Loucy (cell line): ENCODE results near the gene CTSH.

Experiments used
- H2AFZ ChIP-seq: fragments of 200-600 bp; sonication (generic); 2 replicates; pipeline ENCODE4 v1.6.0; 2016; ENCODE audit warnings: antibody characterized with exemption, mild to moderate bottlenecking, low read length, moderate library complexity
- H3F3A ChIP-seq: fragments of 200-600 bp; 2 replicates; pipeline ENCODE4 v1.6.0; 2016; ENCODE audit warnings: antibody characterized with exemption, low read depth, mild to moderate bottlenecking
- H3K27me3 ChIP-seq: fragments of 200-600 bp; sonication (generic); 2 replicates; pipeline ENCODE4 v1.6.1; 2014; ENCODE audit warnings: low read length, mild to moderate bottlenecking; ENCODE audit not compliant: insufficient read depth, poor library complexity, severe bottlenecking
- H3K36me3 ChIP-seq: fragments of 200-600 bp; sonication (generic); 2 replicates; pipeline ENCODE4 v1.6.1; 2016; ENCODE audit warnings: low read length; ENCODE audit not compliant: insufficient read depth
- H3K4me1 ChIP-seq: fragments of 200-600 bp; sonication (generic); 2 replicates; pipeline ENCODE4 v1.5.1; 2014; ENCODE audit warnings: low read length, mild to moderate bottlenecking; ENCODE audit not compliant: insufficient read depth, poor library complexity, severe bottlenecking
- H3K4me2 ChIP-seq: fragments of 200-600 bp; sonication (generic); 2 replicates; pipeline ENCODE4 v1.6.0; 2014; ENCODE audit warnings: antibody characterized with exemption, low read length, low read depth, mild to moderate bottlenecking; ENCODE audit not compliant: poor library complexity, severe bottlenecking
- H3K4me3 ChIP-seq: fragments of 200-600 bp; sonication (generic); 2 replicates; pipeline ENCODE4 v1.5.1; 2014; ENCODE audit warnings: low read length, mild to moderate bottlenecking, mixed read lengths; ENCODE audit not compliant: poor library complexity, severe bottlenecking
- H3K79me2 ChIP-seq: fragments of 200-600 bp; sonication (generic); 2 replicates; pipeline ENCODE4 v1.6.1; 2014; ENCODE audit warnings: low read length; ENCODE audit not compliant: insufficient read depth
- H3K9ac ChIP-seq: fragments of 200-600 bp; sonication (generic); 2 replicates; pipeline ENCODE4 v1.6.0; 2014; ENCODE audit warnings: mild to moderate bottlenecking, low read depth, low read length, moderate library complexity; ENCODE audit not compliant: poor library complexity, severe bottlenecking
- H3K9me2 ChIP-seq: fragments of 200-600 bp; sonication (generic); replicated peaks from 2 replicates; pipeline ENCODE4 v1.6.1; 2016; ENCODE audit warnings: low read depth, low read length, mixed read lengths
- H3K9me3 ChIP-seq: fragments of 200-600 bp; sonication (generic); 2 replicates; pipeline ENCODE4 v1.6.1; 2014; ENCODE audit warnings: mild to moderate bottlenecking, antibody characterized with exemption, low read length, low read depth; ENCODE audit not compliant: insufficient read depth
- H4K20me1 ChIP-seq: fragments of 200-600 bp; sonication (generic); 2 replicates; pipeline ENCODE4 v1.6.0; 2014; ENCODE audit warnings: antibody characterized with exemption, low read length, mild to moderate bottlenecking; ENCODE audit not compliant: insufficient read depth, poor library complexity, severe bottlenecking
- CTCF ChIP-seq: fragments of 200-600 bp; sonication (generic); conservative IDR thresholded peaks from 2 replicates; pipeline ENCODE4 v1.5.1; 2014; ENCODE audit warnings: mild to moderate bottlenecking, antibody characterized with exemption, low read length
- EZH2phosphoT487 ChIP-seq: fragments of 200-600 bp; IDR thresholded peaks from 2 replicates; pipeline ENCODE4 v1.6.1; 2018; ENCODE audit warnings: antibody characterized with exemption, mild to moderate bottlenecking, moderate library complexity, borderline replicate concordance

CTSH gene

GRCh38 chr15:78934655-78935023 lies 10.2 kb downstream of the CTSH start:
- no peak overlapping the region for H3K9ac ChIP-seq
- no peaks in the 10 kb centered on the region for H3K9me2 ChIP-seq

GRCh38 chr15:78933823-78934654 lies 10.8 kb downstream of the CTSH start:
- H3K27me3 ChIP-seq = no peaks in the 10 kb centered on the region
- H4K20me1 ChIP-seq = no peaks in the 10 kb centered on the region
- H3F3A ChIP-seq = no peaks in the 10 kb centered on the region
- H3K4me2 ChIP-seq = no peak overlapping the region
- no peaks in the 10 kb centered on the region for H3K9me2 ChIP-seq
- no peak overlapping the region for H3K9ac ChIP-seq
- H3K4me1 ChIP-seq = peaks cover 31% of the 10 kb centered on the region
- H3K79me2 ChIP-seq = no peaks in the 10 kb centered on the region; the same call in 1 of the 2 replicates
- H3K9me3 ChIP-seq = no peaks in the 10 kb centered on the region
- H3K36me3 ChIP-seq = no peaks in the 10 kb centered on the region
- H2AFZ ChIP-seq = no peak overlapping the region
- TF ChIP-seq CTCF = no peak
- no peak for TF ChIP-seq EZH2phosphoT487
- H3K4me3 ChIP-seq = no peak overlapping the region

More at GRCh38 chr15:78934655-78935023, 10.2 kb downstream of the CTSH start:
- Histone ChIP-seq H2AFZ (no peak overlapping the region), H3K4me3 (no peak overlapping the region), H3K36me3 (no peaks in the 10 kb centered on the region), H3K79me2 (no peaks in the 10 kb centered on the region; the same call in 1 of the 2 replicates), H3K9me3 (no peaks in the 10 kb centered on the region), H4K20me1 (no peaks in the 10 kb centered on the region), H3K4me2 (no peak overlapping the region), H3K4me1 (peaks cover 36% of the 10 kb centered on the region), H3F3A (no peaks in the 10 kb centered on the region), H3K27me3 (no peaks in the 10 kb centered on the region)
- no peak for TF ChIP-seq CTCF
- no peak for TF ChIP-seq EZH2phosphoT487

- Histone ChIP-seq H3K36me3 (no peaks in the 10 kb centered on the region), H3K79me2 (no peaks in the 10 kb centered on the region; the same call in 1 of the 2 replicates), H4K20me1 (no peaks in the 10 kb centered on the region), H3K9ac (no peak overlapping the region), H3K4me2 (no peak overlapping the region), H3K9me2 (no peaks in the 10 kb centered on the region), H2AFZ (no peak overlapping the region), H3K9me3 (no peaks in the 10 kb centered on the region), H3K4me3 (no peak overlapping the region), H3K4me1 (peaks cover 26% of the 10 kb centered on the region), H3K27me3 (no peaks in the 10 kb centered on the region), H3F3A (no peaks in the 10 kb centered on the region)
- TF ChIP-seq EZH2phosphoT487 (no peak), CTCF (no peak)
Measured at GRCh38 chr15:78933187-78933822, 11.5 kb downstream of the CTSH start.
